ENCODE measurements around the gene CCDC141. TPM values are rescaled to one million over a fixed set of nuclear protein-coding genes. Genes with fewer than 3 reads are reported as not detected.

CCDC141 gene
- total RNA-seq, 1 donor from 2014 or later: 3.6 TPM

DNA sequence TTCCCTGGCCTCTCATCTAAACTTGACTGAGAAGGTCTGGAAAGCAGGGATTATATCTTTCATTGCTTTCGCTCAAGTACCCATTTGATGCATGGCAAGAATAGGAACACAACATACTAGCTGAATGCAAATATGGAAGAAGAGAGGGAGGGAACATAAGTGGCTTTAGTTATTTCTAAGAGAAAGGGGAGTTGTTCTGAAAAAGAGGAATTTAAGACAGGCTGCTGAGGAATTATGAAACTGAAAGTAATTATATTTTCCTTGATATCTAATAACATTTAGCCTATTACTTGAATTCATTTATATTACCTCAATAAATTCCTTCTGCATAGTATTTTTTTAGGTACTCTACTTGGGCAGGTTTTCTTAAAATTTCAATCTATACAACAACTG is 136.9 kb downstream of the CCDC141 start:
- H3K27me3 Mint-ChIP-seq (ENCODE audit: low read depth): no peaks in the 10 kb centered on the region
- H3K27ac Mint-ChIP-seq: no peak overlapping the region
- no peak overlapping the region for H3K4me3 Mint-ChIP-seq (ENCODE audit: low read depth)
- H3K9me3 Mint-ChIP-seq: no peaks in the 10 kb centered on the region
- H3K36me3 Mint-ChIP-seq (ENCODE audit: low read depth): no peaks in the 10 kb centered on the region
- intact Hi-C loops (cut with micrococcal nuclease): no loop called here
- no peak for DNase-seq (ENCODE audit: low spot score)
- H3K4me1 Mint-ChIP-seq (ENCODE audit: low read depth): peaks cover 16% of the 10 kb centered on the region

DNA sequence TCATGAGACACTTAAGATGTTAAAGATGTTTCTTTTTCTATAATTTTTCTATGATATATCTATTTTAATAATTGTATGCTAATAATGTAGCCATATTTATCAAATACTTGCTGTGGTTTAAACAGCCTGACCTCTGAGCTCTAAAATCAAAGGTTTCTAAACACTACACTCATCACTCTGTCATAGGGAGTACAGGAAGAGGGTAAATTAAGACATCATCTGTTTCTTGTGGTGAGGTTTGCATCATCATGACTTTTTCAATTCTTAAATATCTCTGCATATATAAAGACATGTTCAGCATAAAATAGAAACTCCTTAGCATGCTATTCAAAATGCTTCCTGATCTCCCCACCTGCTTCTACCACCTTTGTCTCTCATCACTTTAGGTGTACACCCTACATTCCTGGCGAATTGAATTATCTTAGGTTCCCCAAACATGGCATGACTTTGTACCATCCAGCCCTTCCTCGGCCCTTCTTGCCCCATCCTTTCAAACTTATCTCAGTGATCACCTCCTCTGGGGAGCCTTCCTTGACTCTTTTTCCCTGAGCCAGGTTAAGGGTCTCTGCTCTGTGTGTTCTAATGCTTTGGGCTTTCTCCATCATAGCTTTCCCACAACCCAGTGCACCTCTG is 137.4 kb downstream of the CCDC141 start:
- Mint-ChIP-seq H3K4me3 (ENCODE audit: low read depth) (no peak overlapping the region), H3K36me3 (ENCODE audit: low read depth) (no peaks in the 10 kb centered on the region), H3K4me1 (ENCODE audit: low read depth) (peaks cover 16% of the 10 kb centered on the region), H3K9me3 (no peaks in the 10 kb centered on the region), H3K27ac (no peak overlapping the region), H3K27me3 (ENCODE audit: low read depth) (no peaks in the 10 kb centered on the region)
- intact Hi-C loops (cut with micrococcal nuclease): no loop called here
- DNase-seq (ENCODE audit: low spot score): no peak

DNA sequence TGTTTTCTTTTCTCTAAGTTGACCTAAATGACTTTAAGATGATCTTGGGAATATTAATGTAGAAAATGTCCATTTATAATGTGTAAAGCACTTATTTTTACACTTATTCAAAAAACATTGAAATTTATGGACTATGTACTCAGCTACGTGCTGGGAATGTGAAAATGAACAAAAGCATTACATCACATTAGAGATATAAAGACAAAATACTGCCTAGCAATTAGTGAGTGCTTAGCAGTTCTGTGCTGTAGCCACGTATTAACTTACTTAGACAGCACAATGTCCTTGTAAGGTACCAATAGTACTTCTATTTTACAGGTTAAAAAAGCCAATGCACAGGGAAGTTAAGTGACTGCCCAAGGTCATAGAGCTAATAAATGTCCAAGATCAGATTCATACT is 138.9 kb downstream of the CCDC141 start:
- Mint-ChIP-seq H3K4me1 (ENCODE audit: low read depth) (peaks cover 12% of the 10 kb centered on the region), H3K36me3 (ENCODE audit: low read depth) (no peaks in the 10 kb centered on the region), H3K27ac (no peak overlapping the region), H3K9me3 (no peaks in the 10 kb centered on the region), H3K4me3 (ENCODE audit: low read depth) (no peak overlapping the region), H3K27me3 (ENCODE audit: low read depth) (no peaks in the 10 kb centered on the region)
- no peak for DNase-seq (ENCODE audit: low spot score)
- intact Hi-C loops (cut with micrococcal nuclease): no loop called here

DNA sequence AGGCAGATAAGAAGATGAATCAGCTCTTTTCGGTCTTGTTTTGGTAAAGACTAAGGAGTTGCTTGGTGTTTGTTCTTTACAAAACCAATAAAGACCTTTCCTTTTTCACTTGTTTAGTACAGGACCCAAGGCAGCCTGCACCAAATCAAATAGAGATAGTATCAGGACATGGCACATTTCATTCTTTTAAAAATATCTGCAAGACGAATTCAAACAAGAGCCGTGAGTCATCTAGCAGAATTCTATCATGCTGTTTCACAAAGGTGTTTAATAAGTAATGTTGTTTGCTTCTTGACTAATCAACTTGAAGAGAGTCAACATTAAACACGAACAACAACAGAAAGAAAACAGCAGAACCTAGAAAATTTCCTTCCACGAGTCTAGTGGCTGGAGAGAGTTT is 139.9 kb downstream of the CCDC141 start:
- Mint-ChIP-seq H3K36me3 (ENCODE audit: low read depth) (no peaks in the 10 kb centered on the region), H3K27ac (no peak overlapping the region), H3K4me3 (ENCODE audit: low read depth) (no peak overlapping the region), H3K9me3 (no peaks in the 10 kb centered on the region), H3K4me1 (ENCODE audit: low read depth) (peaks cover 12% of the 10 kb centered on the region), H3K27me3 (ENCODE audit: low read depth) (no peaks in the 10 kb centered on the region)
- intact Hi-C loops (cut with micrococcal nuclease): no loop called here
- no peak for DNase-seq (ENCODE audit: low spot score)

DNA sequence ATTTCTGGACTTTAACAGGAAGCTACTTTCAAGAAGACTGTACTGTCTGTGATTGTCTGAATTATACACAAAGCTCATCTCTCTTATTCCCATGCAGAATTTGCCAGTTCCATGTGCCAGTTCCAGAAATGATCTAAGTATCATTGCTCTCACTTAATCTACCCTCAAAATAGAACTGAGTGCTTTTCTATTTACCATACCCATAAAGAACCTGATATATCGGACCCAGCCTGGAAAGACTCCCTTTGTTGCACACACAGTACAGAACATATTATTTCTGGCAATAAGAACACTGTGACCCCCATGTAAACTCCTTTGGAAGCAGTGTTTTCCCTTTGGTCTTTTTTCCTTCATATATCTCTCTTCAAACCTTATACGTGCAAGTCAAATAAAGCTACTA is 140.4 kb downstream of the CCDC141 start:
- Mint-ChIP-seq H3K27me3 (ENCODE audit: low read depth) (no peaks in the 10 kb centered on the region), H3K9me3 (no peaks in the 10 kb centered on the region), H3K4me1 (ENCODE audit: low read depth) (peaks cover 12% of the 10 kb centered on the region), H3K36me3 (ENCODE audit: low read depth) (peaks cover 2% of the 10 kb centered on the region), H3K27ac (no peak overlapping the region), H3K4me3 (ENCODE audit: low read depth) (no peak overlapping the region)
- intact Hi-C loops (cut with micrococcal nuclease): no loop called here
- no peak for DNase-seq (ENCODE audit: low spot score)

DNA sequence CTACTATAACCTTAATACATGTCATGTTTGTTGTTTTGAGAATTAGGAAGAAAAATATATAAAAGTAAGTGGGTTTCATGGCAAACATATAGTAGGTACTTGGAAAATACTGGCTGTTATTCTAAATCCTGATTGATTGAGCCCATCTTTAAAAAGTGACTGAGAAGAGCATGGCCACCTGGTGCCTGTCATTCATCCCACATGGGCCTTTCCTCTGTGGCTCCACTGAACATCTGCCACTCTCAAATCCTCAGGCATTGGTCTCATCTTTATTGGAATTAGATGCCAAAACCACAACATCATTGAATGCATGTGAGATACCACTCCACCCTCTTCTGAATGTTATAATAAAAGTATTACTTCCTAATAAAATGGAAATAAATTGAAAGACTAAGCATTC is 141.1 kb downstream of the CCDC141 start:
- no peak overlapping the region for H3K27ac Mint-ChIP-seq
- intact Hi-C loops (cut with micrococcal nuclease): no loop called here
- DNase-seq (ENCODE audit: low spot score): no peak
- peaks cover 5% of the 10 kb centered on the region for H3K36me3 Mint-ChIP-seq (ENCODE audit: low read depth)
- H3K4me3 Mint-ChIP-seq (ENCODE audit: low read depth): no peak overlapping the region
- H3K27me3 Mint-ChIP-seq (ENCODE audit: low read depth): no peaks in the 10 kb centered on the region
- peaks cover 10% of the 10 kb centered on the region for H3K4me1 Mint-ChIP-seq (ENCODE audit: low read depth)
- H3K9me3 Mint-ChIP-seq: peaks cover 2% of the 10 kb centered on the region

DNA sequence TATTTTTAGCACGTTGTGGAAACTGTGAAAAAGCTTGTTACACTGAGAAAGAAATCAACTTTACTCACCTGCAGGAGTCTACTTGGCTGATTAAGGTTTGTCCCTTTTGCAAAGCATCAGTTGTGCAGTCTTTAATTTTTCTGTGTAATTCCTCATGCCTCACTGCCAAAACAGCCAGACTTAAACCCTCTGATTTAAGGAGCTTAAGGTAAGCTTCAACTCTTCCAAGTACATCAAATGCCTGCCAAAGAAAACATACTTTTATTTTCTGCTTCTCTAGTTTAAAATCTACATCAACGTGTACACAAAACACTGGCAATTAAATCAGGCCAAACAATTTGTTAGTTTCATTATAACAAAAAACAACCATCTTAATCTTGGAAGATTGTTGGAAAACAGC is 144.7 kb downstream of the CCDC141 start:
- intact Hi-C loops (cut with micrococcal nuclease): no loop called here
- Mint-ChIP-seq H3K27ac (no peak overlapping the region), H3K4me1 (ENCODE audit: low read depth) (no peaks in the 10 kb centered on the region), H3K4me3 (ENCODE audit: low read depth) (no peak overlapping the region), H3K27me3 (ENCODE audit: low read depth) (no peaks in the 10 kb centered on the region), H3K36me3 (ENCODE audit: low read depth) (peaks cover 6% of the 10 kb centered on the region), H3K9me3 (peaks cover 4% of the 10 kb centered on the region)
- DNase-seq (ENCODE audit: low spot score): no peak

DNA sequence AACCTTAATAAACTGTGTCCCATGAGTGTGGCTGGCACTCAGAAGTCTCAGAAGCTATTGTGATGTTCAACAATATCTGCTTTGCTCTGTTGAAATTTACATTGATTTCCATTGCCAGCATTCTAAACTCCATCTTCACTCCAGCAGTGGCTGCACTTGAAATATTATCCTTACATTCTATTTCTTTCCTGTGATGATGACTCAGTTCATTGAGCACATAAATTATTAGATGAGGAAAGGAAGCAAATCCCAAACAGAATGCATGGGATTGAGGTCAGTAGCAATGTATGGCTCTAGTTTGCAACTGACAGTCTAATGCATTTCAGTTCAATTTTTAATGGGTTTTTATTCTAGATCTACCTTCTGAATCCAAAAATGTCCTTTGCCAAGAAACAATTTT is 150.3 kb downstream of the CCDC141 start:
- no peak overlapping the region for H3K27ac Mint-ChIP-seq
- H3K27me3 Mint-ChIP-seq (ENCODE audit: low read depth): no peaks in the 10 kb centered on the region
- no peak for DNase-seq (ENCODE audit: low spot score)
- no peak overlapping the region for H3K4me3 Mint-ChIP-seq (ENCODE audit: low read depth)
- intact Hi-C loops (cut with micrococcal nuclease): no loop called here
- peaks cover 6% of the 10 kb centered on the region for H3K36me3 Mint-ChIP-seq (ENCODE audit: low read depth)
- H3K9me3 Mint-ChIP-seq: peaks cover 4% of the 10 kb centered on the region
- no peaks in the 10 kb centered on the region for H3K4me1 Mint-ChIP-seq (ENCODE audit: low read depth)

DNA sequence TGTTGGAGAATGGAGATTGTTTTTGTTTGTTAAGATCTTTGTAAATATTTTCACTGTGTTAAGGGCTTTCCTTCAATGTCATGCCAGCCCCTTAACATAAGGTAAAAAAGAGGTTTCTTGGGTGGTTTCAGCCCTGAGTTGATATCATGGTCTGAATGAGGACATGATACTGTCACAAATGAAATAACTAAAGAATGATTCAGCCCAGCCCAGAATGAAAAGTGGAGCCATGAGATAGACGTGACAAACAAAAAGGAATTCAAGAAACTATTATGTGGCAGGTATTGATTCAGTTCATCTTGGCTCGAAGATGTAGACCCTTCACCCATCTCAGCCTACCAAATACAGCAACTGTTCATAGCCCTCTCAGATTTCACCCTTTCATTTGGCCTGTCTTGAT is 154.1 kb downstream of the CCDC141 start:
- Mint-ChIP-seq H3K9me3 (no peaks in the 10 kb centered on the region), H3K4me3 (ENCODE audit: low read depth) (no peak overlapping the region), H3K27ac (no peak overlapping the region), H3K36me3 (ENCODE audit: low read depth) (no peaks in the 10 kb centered on the region), H3K27me3 (ENCODE audit: low read depth) (no peaks in the 10 kb centered on the region), H3K4me1 (ENCODE audit: low read depth) (peaks cover 9% of the 10 kb centered on the region)
- intact Hi-C loops (cut with micrococcal nuclease): no loop called here
- no peak for DNase-seq (ENCODE audit: low spot score)

DNA sequence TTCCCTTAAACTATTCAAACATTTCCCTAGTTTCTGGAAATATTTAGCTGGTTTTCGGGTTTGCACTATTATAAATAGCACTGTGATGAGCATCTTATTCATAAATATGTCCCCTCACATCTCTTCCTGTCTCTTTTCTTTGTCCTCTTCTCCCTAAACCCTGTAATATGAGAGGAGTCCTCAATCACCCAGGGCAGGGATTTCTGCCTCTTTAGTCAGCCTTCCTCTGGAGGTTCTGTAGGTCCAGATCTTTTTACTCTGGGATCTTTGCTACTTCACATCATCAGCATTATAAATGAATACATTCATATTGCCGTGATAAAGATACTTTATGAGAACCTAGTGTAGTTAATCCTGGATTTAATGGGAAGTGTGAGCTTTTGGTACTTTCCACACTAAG is 154.8 kb downstream of the CCDC141 start:
- H3K4me1 Mint-ChIP-seq (ENCODE audit: low read depth): peaks cover 9% of the 10 kb centered on the region
- no peaks in the 10 kb centered on the region for H3K36me3 Mint-ChIP-seq (ENCODE audit: low read depth)
- no peaks in the 10 kb centered on the region for H3K27me3 Mint-ChIP-seq (ENCODE audit: low read depth)
- intact Hi-C loops (cut with micrococcal nuclease): no loop called here
- H3K4me3 Mint-ChIP-seq (ENCODE audit: low read depth): no peak overlapping the region
- H3K9me3 Mint-ChIP-seq: no peaks in the 10 kb centered on the region
- no peak for DNase-seq (ENCODE audit: low spot score)
- H3K27ac Mint-ChIP-seq: no peak overlapping the region

DNA sequence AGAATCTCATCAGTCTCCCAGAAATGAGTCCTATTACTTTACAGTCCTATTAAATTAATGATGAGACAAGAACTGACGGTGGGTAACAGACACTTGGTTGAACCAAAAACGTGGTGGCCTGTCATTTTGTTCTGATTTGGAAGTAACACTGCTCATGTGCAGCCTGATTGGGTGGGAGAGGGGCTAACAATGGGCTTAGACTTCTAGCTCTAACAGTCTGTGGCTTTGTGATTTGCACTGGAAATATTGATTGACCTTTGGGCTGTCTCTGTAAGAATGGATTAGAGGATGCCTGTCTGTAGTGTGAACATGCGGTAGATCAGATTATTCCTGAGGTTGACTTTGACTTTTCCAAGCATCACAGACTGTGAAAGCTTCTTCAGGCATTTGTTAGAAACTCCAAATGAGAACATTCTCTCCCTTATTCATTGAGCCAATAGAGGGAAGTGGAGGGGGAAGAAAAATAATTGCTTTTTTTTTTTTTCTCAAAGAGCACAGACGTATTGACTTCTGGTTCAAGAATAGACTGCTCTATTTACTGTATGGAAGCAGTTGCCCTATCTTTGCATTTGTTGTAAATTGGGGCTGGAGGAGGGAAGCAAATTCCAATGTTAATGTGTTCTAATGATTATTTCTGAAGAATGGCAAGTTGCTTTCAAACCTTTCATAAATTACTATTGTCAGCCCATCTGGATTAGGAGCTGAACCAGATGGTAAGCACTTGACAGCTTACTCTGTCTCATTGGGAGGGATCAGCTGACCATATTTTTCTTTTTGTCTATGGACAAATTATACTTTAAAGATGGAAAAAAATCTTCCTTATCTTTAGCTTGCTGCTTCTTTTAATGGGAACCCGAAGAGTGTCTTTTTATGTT is 156.9 kb downstream of the CCDC141 start:
- H3K4me3 Mint-ChIP-seq (ENCODE audit: low read depth): no peak overlapping the region
- H3K36me3 Mint-ChIP-seq (ENCODE audit: low read depth): no peaks in the 10 kb centered on the region
- intact Hi-C loops (cut with micrococcal nuclease): loop anchor here (5.0 kb wide), 1 partner anchor 139 kb away; no protein-coding TSS in a partner anchor
- H3K27me3 Mint-ChIP-seq (ENCODE audit: low read depth): no peaks in the 10 kb centered on the region
- H3K4me1 Mint-ChIP-seq (ENCODE audit: low read depth): peaks cover 9% of the 10 kb centered on the region
- H3K9me3 Mint-ChIP-seq: no peaks in the 10 kb centered on the region
- DNase-seq (ENCODE audit: low spot score): no peak
- no peak overlapping the region for H3K27ac Mint-ChIP-seq

DNA sequence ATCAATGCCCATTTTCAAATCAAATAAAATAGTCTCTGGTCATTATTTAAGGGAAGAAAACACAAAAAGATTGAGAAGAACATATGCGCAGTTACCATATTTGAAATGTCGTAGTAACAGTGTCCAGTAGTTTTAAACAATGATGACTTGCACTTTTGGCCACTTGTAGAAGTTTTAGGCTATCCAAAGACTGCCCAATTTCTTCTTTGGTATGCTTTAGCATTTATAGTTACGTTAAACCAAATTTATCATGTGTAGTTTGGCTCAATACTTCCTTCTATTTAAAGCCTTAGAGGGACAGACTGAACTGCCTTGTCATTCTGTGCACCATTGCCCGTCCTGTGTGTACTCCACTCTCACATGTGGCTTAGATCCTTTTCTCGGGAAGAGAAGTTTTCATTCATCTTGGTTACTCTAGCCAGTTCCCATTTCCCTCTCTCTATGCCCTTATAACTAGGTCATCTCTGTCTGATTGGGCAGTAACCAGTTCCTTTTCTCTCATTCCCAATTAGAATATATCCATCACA is 157.9 kb downstream of the CCDC141 start:
- no peak for DNase-seq (ENCODE audit: low spot score)
- Mint-ChIP-seq H3K27ac (no peak overlapping the region), H3K4me1 (ENCODE audit: low read depth) (peaks cover 9% of the 10 kb centered on the region), H3K4me3 (ENCODE audit: low read depth) (no peak overlapping the region), H3K27me3 (ENCODE audit: low read depth) (no peaks in the 10 kb centered on the region), H3K36me3 (ENCODE audit: low read depth) (no peaks in the 10 kb centered on the region), H3K9me3 (no peaks in the 10 kb centered on the region)
- intact Hi-C loops (cut with micrococcal nuclease): loop anchor here (2.0 to 5.0 kb wide), 3 partner anchors 23 to 237 kb away; no protein-coding TSS in a partner anchor

Data from activated T-helper 2 cell treated with anti-CD3 and anti-CD28 coated beads, Interferon-gamma antibody, Interleukin-2, Interleukin-4, amounts not matched to agents 10 μg/mL and 5 μg/mL and 100 μg/mL, durations not matched to agents 14 hours and 24 hours and 36 hours (primary cell).